ENCODE data around the gene KRTAP12-3. TPM values are rescaled to one million over a fixed set of nuclear protein-coding genes. Genes with fewer than 3 reads are reported as not detected.
"Not testable (repeated sequence)": the region's sequence is repeated elsewhere in the genome, so short reads cannot be mapped to it uniquely, and the experiment has no call there.

KRTAP12-3 gene
- total RNA-seq: not detected
- long read RNA-seq, donor 1: 0 reads
- long read RNA-seq, donor 2: 0 reads

DNA sequence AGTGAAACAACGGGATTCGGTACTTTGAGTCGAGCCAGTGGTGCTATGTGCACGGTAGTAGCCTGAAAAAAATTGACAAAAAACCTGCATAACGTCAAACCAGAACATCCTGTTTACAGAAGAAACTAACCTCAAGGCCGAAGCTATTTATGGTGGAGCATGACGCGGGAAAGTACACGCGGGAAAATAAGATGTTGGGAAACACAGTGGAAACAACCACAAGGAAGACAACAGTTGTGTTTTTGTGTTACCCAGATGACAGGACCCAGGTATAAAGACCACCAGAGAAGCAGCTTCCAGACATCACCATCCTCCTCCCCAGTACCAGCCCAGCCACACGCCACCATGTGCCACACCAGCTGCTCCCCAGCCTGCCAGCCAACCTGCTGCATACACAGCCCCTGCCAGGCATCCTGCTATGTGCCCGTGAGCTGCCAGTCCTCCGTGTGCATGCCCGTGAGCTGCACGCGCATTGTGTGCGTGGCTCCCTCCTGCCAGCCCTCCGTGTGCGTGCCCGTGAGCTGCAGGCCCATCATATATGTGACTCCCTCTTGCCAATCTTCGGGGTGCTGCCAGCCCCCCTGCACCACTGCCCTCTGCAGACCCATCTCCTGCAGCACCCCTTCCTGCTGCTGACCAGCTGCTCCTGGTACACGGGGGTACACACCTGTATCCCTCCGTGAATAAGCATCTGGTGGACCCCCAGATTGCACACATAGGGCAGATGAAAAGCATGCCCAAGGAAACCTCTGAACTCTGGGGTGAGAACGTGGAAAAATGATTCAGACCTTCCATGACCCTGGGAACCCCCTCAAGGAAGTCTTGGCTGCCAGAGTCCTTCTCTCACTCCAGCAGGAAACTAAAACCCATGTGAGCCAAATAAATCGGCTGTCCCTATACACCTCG lies at the start of gene KRTAP12-3:
KRTAP12-3 (plus strand) TSS at position 298 of the 906 bp plus-strand sequence; CDS start at position 346, 48 bp downstream.
- no peak within 1 kb of the TSS for H3K4me3 ChIP-seq
- ATAC-seq: peak; percentile 70
- TF ChIP-seq CTCF (IDR thresholded peaks at IDR 0.05): no peak
- H3K9me3 ChIP-seq: no peaks in the 10 kb centered on the region
- H3K36me3 ChIP-seq (ENCODE audit: low read depth): no peaks in the 10 kb centered on the region
- DNase-seq: no peak
- H3K4me1 ChIP-seq (ENCODE audit: low read depth): no peaks in the 10 kb centered on the region
- intact Hi-C loops (cut with DNase I, micrococcal nuclease): no loop called here

DNA sequence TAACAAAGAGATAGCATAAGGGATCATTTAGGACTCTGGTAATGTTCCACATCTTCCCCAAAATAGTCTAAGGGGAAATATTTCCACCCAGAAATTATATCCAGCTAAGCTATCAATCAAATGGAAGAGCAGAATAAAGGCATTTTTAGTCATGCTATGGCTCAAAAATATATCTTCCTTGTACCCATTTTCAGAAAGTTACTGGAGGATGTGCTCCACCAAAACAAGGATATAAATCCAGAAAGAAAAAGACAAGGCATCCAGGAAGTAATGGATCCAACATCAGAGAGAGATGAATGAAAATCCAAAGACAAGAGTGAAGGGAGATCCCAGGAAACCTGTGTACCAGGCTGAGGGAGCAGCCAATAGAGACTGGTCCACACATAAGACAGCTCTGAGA lies 48.5 kb upstream of the KRTAP12-3 start:
- no peaks in the 10 kb centered on the region for H3K4me1 ChIP-seq (ENCODE audit: low read depth)
- H3K4me3 ChIP-seq: no peak overlapping the region
- no peak for TF ChIP-seq CTCF (IDR thresholded peaks at IDR 0.05)
- peaks cover 13% of the 10 kb centered on the region for H3K9me3 ChIP-seq
- intact Hi-C loops (cut with DNase I, micrococcal nuclease): no loop called here
- no peak for ATAC-seq
- no peak for DNase-seq
- no peaks in the 10 kb centered on the region for H3K36me3 ChIP-seq (ENCODE audit: low read depth)

- intact Hi-C loops (cut with DNase I, micrococcal nuclease); DNase-seq; H3K4me3 ChIP-seq; H3K4me1 ChIP-seq (ENCODE audit: low read depth); ATAC-seq; H3K36me3 ChIP-seq (ENCODE audit: low read depth): not testable (repeated sequence)
- peaks cover 13% of the 10 kb centered on the region for H3K9me3 ChIP-seq
Observed at GRCh38 chr21:44610157-44610843, 47.4 kb upstream of the KRTAP12-3 start.

DNA sequence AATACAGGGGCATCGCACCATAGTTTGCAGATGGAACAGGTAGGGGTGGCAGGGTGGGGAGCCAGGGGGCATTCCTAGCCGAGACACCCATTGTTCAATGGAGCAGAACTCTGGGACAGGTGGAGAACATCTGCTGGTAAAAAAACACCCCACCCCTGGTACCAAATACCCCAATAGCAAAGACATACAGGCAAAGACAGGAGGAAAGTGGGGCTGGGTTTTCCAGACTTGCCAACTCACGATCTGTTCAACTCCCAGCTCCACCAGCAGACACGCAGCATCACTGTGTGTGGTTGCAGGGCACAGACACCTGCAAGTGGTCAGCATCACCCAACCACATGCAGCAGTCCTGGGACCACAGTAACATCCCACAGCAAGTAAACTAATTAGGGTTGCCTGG lies 46.2 kb upstream of the KRTAP12-3 start:
- H3K36me3 ChIP-seq (ENCODE audit: low read depth): no peaks in the 10 kb centered on the region
- intact Hi-C loops (cut with DNase I, micrococcal nuclease): no loop called here
- DNase-seq: no peak
- peaks cover 13% of the 10 kb centered on the region for H3K9me3 ChIP-seq
- no peaks in the 10 kb centered on the region for H3K4me1 ChIP-seq (ENCODE audit: low read depth)
- no peak overlapping the region for H3K4me3 ChIP-seq
- TF ChIP-seq CTCF (IDR thresholded peaks at IDR 0.05): no peak
- ATAC-seq: no peak

- Histone ChIP-seq H3K4me3 (no peak within 1 kb of the TSS), H3K36me3 (ENCODE audit: low read depth) (no peaks in the 10 kb centered on the region), H3K4me1 (ENCODE audit: low read depth) (no peaks in the 10 kb centered on the region), H3K9me3 (peaks cover 13% of the 10 kb centered on the region)
- no peak for TF ChIP-seq CTCF (IDR thresholded peaks at IDR 0.05)
- ATAC-seq (no peak), DNase-seq (no peak)
- intact Hi-C loops (cut with DNase I, micrococcal nuclease): no loop called here
Observed at GRCh38 chr21:44612029-44612486, 45.7 kb upstream of the KRTAP12-3 start, which contains the start of gene KRTAP10-8. Gene KRTAP10-8, plus strand, starts transcription at chr21:44612079. Its CDS starts 22 bp downstream, at chr21:44612101.

Measured in mucosa of descending colon (tissue), 3 donors.